OCI-LY3 (cell line): ENCODE results near the gene MAP4K3.

Experiments used
- H2AFZ ChIP-seq: fragments of 200-600, 300-600 bp; shearing (Covaris generic); 2 replicates; pipeline ENCODE4 v1.6.0; 2014; ENCODE audit warnings: antibody characterized with exemption, low read depth, low read length
- H3K27ac ChIP-seq: fragments of 200-600, 300-600 bp; sonication (generic); 2 replicates; pipeline ENCODE4 v1.5.1; 2014; ENCODE audit warnings: mild to moderate bottlenecking, low read length, moderate library complexity, mixed read lengths
- H3K27me3 ChIP-seq: fragments of 200-600, 300-600 bp; sonication (generic); 2 replicates; pipeline ENCODE4 v1.6.1; 2014; ENCODE audit warnings: low read depth, low read length, mixed read lengths
- H3K36me3 ChIP-seq: fragments of 200-600, 300-600 bp; sonication (generic); replicated peaks from 2 replicates; pipeline ENCODE3; 2014; ENCODE audit warnings: low read depth, low read length, mixed read lengths
- H3K4me1 ChIP-seq: fragments of 300-600, 200-600 bp; sonication (generic); 2 replicates; pipeline ENCODE4 v1.6.1; 2014; ENCODE audit warnings: low read length, mixed read lengths
- H3K4me2 ChIP-seq: fragments of 200-600, 300-600 bp; sonication (generic); 2 replicates; pipeline ENCODE4 v1.6.1; 2014; ENCODE audit warnings: low read length, mixed read lengths
- H3K4me3 ChIP-seq: fragments of 300-600, 200-600 bp; sonication (generic); 2 replicates; pipeline ENCODE4 v1.5.1; 2014; ENCODE audit warnings: antibody characterized with exemption, mild to moderate bottlenecking, low read length, moderate library complexity
- H3K79me2 ChIP-seq: fragments of 300-600, 200-600 bp; shearing (Covaris generic); 2 replicates; pipeline ENCODE4 v1.6.1; 2014; ENCODE audit warnings: mild to moderate bottlenecking, low read length, mixed read lengths
- H3K9ac ChIP-seq: fragments of 300-600, 200-600 bp; shearing (Covaris generic); 2 replicates; pipeline ENCODE4 v1.6.0; 2014; ENCODE audit warnings: mild to moderate bottlenecking, low read length, moderate library complexity
- H3K9me3 ChIP-seq: fragments of 200-600, 300-600 bp; shearing (Covaris generic); 2 replicates; pipeline ENCODE4 v1.6.1; 2014; ENCODE audit warnings: low read length, mixed read lengths; ENCODE audit not compliant: insufficient read depth
- H4K20me1 ChIP-seq: fragments of 200-600, 300-600 bp; sonication (generic); 2 replicates; pipeline ENCODE4 v1.6.1; 2016; ENCODE audit warnings: low read length, mixed read lengths; ENCODE audit not compliant: insufficient read depth
- CTCF ChIP-seq: fragments of 200-600, 300-600 bp; sonication (generic); IDR thresholded peaks from 2 replicates; pipeline ENCODE4 v1.5.1; 2014; ENCODE audit warnings: antibody characterized with exemption, low read length, low read depth
- EZH2phosphoT487 ChIP-seq: fragments of 200-600 bp; shearing (Covaris generic); IDR thresholded peaks from 2 replicates; pipeline ENCODE4 v1.6.1; 2018; ENCODE audit warnings: antibody characterized with exemption, mixed run types, low read depth

Gene MAP4K3

GRCh38 chr2:39401319-39401718 is 35.8 kb downstream of the MAP4K3 start:
- Histone ChIP-seq H4K20me1 (peaks cover 6% of the 10 kb centered on the region; the same call in 1 of the 2 replicates), H3K36me3 (no peaks in the 10 kb centered on the region), H3K27me3 (peaks cover 11% of the 10 kb centered on the region; the same call in 1 of the 2 replicates), H3K79me2 (no peaks in the 10 kb centered on the region), H3K4me1 (no peaks in the 10 kb centered on the region), H2AFZ (no peak overlapping the region), H3K9ac (no peak overlapping the region), H3K27ac (no peak overlapping the region), H3K9me3 (no peaks in the 10 kb centered on the region), H3K4me3 (no peak overlapping the region), H3K4me2 (no peak overlapping the region)
- no peak for TF ChIP-seq EZH2phosphoT487
- no peak for TF ChIP-seq CTCF

GRCh38 chr2:39399570-39399969 is 37.5 kb downstream of the MAP4K3 start:
- Histone ChIP-seq H3K4me1 (no peaks in the 10 kb centered on the region), H2AFZ (no peak overlapping the region), H3K4me2 (no peak overlapping the region), H3K79me2 (no peaks in the 10 kb centered on the region), H3K4me3 (no peak overlapping the region), H3K9ac (no peak overlapping the region), H3K36me3 (no peaks in the 10 kb centered on the region), H3K9me3 (no peaks in the 10 kb centered on the region), H4K20me1 (peaks cover 6% of the 10 kb centered on the region; the same call in 1 of the 2 replicates), H3K27ac (no peak overlapping the region), H3K27me3 (no peaks in the 10 kb centered on the region)
- no peak for TF ChIP-seq EZH2phosphoT487
- TF ChIP-seq CTCF: no peak

- Histone ChIP-seq H3K4me2 (no peak overlapping the region), H3K27ac (no peak overlapping the region), H2AFZ (no peak overlapping the region), H3K9ac (no peak overlapping the region), H3K79me2 (no peaks in the 10 kb centered on the region), H4K20me1 (peaks cover 3% of the 10 kb centered on the region; the same call in 1 of the 2 replicates), H3K4me1 (no peaks in the 10 kb centered on the region), H3K4me3 (no peak overlapping the region), H3K9me3 (no peaks in the 10 kb centered on the region), H3K36me3 (no peaks in the 10 kb centered on the region), H3K27me3 (no peaks in the 10 kb centered on the region)
- TF ChIP-seq EZH2phosphoT487 (no peak), CTCF (no peak)
These were observed 41.8 kb downstream of the MAP4K3 start for GRCh38 chr2:39395313-39395712.

- no peak overlapping the region for H3K9ac ChIP-seq
- no peak overlapping the region for H3K4me2 ChIP-seq
- H3K36me3 ChIP-seq: no peaks in the 10 kb centered on the region
- H3K27me3 ChIP-seq: no peaks in the 10 kb centered on the region
- no peaks in the 10 kb centered on the region for H3K79me2 ChIP-seq
- H3K4me1 ChIP-seq: no peaks in the 10 kb centered on the region
- TF ChIP-seq EZH2phosphoT487 (no peak), CTCF (no peak)
- no peak overlapping the region for H3K4me3 ChIP-seq
- no peaks in the 10 kb centered on the region for H3K9me3 ChIP-seq
- H3K27ac ChIP-seq: no peak overlapping the region
- no peak overlapping the region for H2AFZ ChIP-seq
- H4K20me1 ChIP-seq: peaks cover 3% of the 10 kb centered on the region; the same call in 1 of the 2 replicates
These were observed 42.5 kb downstream of the MAP4K3 start for GRCh38 chr2:39394516-39394961.
